ENCODE data around the gene CA10. TPM values are rescaled to one million over a fixed set of nuclear protein-coding genes. Genes with fewer than 3 reads are reported as not detected.

CA10 gene
- not detected in 2 replicates for total RNA-seq

DNA sequence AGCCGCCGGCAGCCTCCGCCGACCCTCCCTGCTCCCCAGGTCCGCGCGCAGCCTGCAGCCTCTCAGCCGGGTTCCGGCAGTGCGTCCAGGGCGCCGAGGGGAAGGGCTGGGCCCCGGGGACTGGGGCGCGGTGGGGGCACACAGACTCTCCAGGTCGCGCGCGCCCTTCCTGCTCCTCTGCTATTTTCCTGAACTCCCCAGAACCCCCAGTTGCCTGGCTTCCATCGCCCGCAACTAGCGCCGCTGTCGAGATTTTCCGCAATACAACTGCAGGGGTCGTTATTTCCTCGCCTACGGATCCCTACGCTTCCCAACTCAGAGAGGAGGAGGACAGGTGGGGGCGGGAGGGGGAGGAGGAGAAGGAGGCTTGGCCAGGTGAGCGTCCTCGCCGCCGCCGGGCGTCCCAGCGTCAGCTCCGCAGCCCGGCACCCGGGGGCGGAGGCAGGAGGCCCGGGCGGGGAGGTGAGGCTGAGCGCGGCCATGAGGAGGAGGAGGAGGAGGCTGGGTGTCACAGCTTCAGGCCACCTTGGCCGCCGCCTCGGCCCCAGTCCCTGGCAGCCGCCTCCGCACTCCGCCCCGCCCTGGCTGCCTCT is at the start of gene CA10:
TSS of gene CA10 (minus strand) at position 265 of the 593 bp plus-strand sequence.

Data from aortic smooth muscle cell (primary cell).